ENCODE results near the gene TUBB6.

Gene TUBB6

DNA sequence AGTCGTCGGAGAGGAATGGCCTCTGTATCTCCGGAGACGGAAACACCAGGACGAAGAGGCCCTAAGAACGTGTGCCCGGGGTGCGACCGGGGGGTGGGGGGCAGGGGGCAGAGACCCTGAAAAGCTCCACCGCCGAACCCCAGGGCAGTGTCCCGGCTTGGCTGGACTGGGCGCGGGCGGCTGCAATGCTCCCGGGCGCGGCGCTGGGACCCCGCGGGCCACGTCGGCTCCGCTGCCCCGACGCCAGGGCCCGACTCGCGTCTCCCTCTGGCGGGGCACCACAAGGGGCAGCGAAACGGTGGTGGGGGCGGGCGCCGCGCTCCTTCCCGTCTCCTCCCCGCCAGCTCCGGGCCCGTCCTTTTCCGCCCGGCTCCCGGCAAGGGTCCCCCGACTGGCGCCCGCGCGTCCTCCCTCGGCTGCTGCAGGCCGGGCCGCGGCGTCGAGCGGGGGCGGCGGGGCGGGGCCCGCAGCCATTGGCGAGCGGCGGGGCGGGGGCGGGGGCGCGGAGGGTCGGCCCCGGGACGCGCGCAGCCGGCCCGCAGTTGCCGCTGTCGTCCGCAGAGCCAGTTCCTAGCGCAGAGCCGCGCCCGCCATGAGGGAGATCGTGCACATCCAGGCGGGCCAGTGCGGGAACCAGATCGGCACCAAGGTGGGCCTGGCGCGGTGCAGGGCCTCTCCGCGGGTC, at the start of gene TUBB6:
TSS of gene TUBB6 (plus strand) at position 541 of the 685 bp plus-strand sequence. CDS start at position 593, 52 bp downstream.
- DNase-seq: no peak

DNA sequence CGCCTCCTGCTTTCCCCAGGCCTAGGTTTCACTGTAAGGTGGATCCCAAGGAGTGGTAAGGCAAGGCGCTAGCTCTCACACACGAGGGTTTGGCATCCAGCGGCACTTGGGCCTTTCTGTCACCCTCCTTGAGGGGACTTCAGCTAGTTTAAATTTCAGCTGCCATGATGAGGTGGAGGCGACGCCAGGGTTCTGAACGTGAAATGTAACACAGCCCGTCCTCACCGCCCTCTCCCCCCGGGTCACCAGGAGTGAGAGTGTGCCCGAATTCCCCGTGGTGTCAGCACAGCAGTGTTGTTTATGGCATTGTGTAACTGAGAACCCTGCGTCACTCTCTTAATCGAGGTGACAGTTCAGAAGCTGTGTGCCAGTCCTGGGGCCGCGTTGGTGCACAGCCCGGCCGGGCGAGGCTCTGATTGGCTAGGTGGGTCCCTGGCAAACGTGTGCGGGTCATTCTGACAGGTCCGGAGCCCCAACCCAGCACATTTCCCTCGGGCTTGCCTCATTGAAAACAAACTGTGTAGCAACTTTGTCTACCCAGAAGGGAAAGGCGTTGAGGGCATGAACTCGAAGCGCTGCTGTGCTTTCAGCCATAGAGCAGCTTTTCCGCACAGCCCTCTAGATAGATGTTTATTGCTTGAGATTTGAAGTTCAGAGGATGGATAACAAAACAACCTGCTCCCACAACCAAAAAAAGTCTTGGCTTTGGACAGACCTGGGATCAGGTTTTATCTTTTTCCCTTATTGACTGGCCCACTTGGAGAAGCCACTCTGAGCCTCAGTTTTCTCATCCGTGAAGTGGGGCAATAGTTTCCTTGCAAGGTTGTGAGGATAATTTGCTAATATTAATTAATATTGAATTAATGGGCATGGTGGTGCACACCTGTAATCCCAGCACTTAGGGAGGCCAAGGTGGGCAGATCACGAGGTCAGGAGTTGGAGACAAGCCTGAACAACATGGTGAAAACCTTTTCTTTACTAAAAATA, 49.0 kb upstream of the TUBB6 start:
- DNase-seq: no peak

DNA sequence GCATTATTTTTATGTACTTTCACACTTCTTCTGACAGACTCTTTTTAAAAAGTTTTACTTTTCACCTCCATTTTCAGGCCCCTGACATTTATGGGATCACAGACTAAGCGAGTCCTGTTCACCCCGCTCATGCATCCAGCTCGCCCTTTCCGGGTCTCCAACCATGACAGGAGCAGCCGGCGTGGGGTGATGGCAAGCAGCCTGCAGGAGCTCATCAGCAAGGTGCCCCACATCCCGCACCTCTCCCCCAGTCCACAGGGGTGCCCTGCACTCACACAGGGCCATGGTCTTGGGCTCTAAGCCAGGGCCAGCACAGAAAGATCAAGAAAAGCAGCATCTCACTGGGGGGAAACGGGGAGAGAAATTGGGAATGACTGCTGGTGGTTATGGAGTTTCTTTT, 45.3 kb upstream of the TUBB6 start:
- DNase-seq: no peak

DNA sequence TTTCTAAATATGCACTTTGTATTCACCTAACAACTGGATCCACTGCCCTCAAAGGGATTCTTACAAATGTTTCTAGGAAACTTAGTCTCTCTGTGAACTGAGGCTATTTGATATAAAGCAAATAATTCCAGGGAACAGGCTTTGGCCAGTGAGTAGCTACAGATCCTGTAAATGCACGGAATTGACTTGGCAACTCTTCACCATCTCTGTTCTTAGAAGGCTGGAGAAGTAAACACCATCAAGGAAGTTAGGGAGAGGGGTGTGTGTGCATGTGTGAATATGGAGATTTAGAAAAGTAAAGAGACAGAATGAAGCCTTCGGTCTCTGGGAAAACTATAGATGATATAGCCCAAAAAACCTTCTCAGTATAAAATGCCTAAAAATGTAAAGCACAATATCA, 43.2 kb upstream of the TUBB6 start:
- DNase-seq: no peak

DNA sequence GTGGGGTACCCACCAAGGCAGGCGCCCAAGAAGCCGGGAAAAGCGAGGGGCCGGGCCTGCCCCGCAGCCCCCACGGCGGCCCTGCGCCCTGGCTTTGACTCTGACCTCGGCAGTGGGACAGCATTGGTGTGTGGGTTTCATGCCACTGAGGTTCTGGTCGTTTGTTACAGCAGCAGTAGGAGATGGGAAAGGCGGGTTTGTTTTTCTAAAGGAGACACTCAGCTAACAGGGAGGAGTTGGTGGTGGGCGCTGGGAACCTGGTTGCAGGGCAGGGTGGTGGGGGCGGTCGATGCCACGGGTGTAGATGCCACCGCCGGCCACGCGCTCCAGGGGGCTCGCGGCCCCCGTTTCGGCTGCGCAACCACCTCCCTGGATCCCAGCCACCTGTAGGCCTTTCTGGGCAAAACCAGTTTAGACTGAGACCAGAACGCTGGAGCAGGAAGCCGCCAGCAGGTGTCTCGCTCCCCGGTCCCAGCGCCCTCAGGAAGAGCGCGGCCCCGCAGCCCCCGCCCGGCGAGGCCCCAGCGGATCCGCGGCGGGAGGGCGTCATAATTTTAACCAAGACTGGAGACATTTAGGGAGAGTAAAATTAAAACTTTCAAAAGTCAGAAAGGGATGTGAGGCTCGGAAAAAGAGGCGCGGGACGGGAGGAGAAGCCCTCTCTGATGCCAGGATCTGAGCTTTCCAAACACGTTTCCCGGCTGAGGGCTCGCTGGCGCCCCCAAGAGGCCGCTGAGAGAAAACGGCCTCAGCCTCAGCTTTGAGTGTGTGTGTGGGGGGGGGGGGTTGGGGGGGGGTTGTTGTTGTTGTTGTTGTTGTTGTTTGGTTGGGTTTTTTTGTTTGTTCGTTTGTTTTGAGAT, 36.4 kb upstream of the TUBB6 start:
- DNase-seq: peak; percentile 8 to 66

DNA sequence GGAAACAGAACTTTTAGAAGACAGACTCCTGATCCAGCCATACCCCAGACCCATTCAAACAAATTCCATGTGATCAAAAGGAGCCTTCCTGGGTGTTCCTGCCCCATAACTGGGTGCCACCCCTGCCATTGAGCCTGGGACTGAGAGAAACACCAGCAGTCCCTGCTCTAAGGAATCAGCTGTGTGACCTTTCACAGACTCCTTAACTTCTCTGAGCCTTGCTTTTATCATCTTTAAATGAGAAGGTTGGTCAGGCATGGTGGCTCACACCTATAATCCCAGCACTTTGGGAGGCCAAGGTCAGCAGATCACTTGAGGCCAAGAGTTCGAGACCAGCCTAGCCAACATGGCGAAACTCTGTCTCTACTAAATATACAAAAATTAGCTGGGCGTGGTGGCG, 33.2 kb upstream of the TUBB6 start:
- no peak for DNase-seq

DNA sequence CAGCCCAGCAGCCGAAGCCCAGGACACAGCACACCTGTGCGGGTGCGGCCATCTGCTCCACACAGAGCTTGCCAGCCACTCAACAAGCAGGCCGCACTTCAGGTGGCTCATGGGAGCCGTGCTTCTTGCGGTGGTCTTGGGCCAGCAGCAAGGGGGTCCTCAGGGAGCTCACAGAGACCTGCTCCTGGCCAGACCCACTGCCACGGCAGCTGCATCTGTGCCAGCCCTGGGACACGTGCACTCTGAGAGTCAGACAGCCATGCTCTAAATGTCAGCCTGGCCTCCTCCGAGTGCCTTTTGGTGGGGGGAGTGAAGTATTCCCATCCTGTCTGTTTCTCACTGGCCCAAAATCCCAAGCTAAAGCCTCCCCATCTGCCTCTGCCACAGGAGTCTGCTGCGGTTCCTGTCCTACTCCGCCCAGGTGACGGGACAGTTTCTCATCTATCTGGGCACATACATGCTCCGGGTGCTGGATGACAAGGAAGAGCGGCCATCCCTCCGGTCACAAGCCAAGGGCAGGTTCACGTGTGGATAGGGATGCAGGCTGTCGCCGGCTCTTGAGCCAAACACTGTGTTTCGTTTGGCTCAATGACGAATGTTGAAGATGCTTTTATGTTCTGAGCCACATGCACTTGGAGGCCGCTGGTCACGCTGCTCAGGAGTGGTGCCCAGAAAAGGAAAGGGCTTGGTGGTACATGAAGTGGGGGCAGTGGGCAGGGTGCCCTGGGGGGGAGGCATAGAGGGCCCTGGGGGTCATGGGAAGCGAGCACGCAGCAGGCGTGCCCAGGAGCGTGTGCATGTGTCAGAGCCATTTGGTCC, 31.1 kb upstream of the TUBB6 start:
- no peak for DNase-seq

DNA sequence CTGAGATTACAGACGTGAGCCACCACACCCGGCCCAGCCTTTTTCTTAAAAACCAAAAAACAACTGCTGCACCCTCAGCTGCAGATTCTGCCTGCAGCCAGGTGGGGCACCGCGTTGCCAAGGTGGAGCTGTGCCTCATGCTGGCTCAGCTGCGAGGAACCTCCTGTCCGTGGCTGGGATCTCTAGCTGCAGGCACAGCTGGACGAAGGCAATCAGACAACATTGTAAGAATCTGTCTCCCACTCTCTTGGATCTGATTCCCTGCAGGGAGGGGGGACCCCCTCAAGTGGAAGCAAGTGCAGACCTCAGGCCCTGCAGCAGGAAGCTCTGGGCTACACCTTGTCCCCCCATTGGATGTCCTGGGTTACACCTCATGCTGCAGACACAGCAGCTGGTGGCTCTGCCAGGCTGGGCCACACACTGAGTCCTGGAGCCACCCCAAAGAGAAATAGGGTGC, 29.8 kb upstream of the TUBB6 start:
- DNase-seq: no peak

DNA sequence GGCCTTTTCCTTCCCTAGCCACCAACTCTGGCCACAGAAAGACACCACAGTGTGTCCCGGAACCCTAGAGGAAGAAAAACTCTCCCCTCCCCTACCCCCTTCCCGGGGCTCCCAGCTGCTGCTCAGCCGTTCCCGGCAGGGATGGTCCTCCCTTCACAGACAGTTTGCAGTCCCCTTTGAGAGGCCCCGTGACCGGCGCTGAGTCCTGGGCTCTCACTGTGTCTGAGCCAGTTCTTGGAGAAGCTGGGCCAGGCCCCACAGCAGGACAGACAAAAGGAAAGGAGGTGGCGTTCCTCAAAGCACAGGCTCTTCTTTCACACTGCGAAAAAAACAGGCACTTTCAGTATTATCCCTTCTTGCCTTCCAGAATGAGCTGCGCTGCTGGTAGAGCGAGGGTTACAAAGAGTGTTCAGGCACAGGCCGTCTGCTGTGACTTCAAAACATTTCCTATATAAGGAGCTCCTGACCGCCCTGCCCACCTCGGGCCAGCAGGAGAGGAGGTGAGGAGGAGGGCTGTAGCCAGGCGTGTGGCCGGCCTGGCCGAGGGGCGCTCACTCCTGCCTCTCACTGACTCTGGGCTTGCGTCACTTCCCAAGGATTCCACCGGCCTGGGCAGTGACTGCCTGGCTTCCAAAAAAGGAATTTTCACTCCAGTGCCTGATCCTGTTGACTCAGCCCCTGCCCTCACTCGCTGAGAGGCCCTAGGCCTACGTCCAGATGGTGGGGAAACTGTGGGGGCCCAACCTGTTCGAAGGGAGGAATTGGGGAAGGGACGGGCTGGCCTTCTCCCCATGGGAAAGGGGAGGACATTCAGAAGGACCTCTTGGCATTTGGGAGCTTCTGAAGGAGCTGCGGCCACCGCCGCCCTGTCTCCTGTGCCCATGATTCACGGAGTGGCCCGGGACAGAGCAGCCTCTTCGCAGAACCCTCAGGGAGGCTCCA, 29.0 kb upstream of the TUBB6 start:
- peak; percentile 29 to 44 for DNase-seq

DNA sequence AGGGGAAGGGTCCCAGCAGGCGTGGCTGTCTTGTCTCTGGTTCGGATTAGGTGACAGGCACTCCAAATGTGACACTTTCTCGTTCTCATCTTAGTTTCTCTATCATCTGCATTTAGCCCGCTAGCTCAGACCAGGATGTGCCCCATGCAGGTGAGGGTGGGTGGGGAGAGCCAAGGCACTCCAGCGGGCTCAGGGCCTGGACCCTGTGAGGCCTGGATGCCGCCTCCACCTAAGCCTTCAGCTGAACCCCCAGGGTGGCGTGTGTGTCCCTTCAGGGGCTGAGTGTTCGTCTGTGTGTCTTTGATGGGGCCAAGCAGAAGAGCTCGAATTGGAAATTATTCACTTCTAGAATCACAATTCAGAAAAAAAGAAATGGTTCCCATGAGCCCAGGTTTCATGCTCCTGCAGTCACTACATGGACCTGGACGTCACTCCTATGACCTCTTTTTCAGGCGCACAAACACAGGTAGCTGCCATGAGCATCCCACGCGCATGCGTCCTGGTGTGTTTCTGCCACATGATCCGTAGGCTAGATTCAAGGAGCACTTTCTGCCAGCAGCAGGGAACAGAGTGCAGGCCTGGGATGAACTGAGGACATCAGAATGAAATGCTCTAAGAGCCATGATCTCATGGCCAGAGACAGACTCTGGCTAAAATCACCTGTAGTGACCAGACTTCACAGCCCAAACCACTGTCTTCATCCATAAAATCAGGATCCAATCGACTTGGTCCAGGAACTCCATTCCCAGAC, 28.1 kb upstream of the TUBB6 start:
- no peak for DNase-seq

DNA sequence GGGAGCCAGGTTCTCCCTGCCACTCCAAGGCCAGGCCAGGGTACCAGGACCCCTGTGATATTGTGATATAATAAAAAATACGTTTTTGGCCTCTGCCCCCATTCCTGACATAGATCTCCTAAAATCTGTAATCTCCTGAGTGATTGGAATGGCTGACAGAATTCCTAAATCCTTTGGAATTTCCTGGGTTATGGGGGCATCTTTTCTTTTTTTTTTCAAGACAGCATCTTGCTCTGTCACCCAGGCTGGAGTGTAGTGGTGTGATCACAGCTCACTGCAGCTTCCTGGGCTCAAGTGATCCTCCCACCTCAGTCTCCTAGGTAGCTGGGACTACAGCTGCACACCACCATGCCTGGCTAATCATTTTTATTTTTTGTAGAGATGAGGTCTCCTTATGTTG, 26.2 kb upstream of the TUBB6 start:
- DNase-seq: no peak

DNA sequence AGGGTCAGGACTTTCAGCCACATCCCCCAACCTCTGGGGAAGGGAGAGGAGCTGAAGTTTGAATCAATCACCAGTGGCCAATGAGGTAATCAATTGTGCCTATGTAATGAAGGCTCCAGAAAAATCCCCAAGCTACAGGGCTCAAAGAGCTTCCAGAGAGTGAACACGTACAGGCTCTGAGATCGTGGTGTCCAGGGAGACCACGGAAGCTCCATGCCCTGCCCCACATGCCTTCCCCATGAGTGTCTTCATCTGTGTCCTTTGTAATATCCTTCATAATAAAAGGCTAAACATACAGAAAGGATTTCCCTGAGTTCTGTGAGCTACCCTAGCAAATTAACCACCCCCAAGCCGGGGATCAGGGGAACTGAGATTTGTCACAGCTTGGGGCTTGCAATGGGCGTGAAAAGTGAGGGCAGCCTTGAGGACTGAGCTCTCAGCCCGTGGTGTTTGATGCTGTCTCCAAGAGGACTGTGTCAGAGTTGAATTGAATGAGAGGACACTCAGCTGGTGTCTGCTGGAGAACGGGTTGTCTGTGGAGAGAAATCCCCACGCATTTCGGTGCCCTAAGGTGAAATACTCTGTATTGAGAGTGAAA, 25.5 kb upstream of the TUBB6 start:
- no peak for DNase-seq

DNA sequence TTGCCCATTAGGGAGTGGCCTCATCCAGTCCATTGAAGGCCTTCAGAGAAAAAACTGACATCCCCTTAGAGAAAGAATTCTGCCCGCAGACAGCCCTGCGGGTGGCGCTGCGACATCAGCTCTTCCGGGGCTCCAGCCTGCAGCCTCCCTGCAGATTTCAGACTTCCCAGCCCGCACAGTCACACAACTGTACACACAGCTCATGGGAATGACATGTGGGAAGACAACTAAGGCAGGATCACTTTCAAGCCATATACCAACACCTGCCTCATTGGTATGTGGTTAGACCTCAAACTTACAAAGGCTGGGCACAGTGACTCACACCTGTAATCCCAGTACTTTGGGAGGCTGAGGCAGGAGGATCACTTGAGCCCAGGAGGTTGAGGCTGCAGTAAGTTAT, 24.8 kb upstream of the TUBB6 start:
- no peak for DNase-seq

DNA sequence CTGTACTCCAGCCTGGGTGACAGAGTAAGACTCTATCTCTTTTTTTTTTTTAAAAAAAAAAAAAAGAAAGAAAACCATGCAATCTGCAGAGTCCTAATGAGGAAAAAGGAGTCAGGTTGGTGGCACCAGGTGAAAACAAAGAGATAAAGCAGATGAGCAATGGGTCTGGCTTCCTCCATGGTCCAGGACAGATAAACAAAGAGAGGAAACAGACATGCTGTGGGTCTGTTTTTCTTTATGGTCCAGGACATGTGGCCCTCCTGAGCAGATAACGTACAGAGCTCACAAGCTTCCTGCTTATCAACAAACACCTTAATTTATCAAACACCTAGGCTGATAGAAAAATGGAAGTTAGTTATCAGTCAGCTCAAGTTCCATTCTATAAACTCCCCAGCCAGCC, 24.4 kb upstream of the TUBB6 start:
- DNase-seq: no peak

DNA sequence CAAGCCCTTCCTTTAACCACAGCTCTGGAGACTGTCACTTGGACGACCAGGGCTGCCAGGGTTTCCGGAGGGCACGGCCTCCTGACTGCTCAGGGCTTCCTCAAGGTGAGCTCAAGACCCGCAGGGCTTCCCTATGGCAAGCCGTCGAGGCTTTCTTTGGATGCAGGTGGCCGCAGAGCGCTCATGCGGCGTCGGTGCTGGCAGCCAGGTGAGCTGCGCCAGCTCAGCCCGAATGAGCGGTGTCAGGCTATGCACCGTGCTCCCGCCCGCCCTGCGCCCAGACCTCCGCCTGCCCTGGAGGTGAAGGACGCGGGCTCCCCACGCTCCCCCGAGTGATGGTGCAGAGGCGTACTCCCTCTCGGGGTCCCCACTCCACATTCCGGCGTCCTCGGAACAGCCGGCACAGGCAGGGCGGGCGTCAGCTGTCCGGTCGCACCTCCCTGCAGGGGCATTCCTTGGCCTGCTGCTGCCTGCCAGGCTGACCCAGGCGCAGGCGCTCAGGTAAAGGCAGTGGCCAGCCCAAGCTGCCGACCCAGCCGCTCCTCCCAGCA, 20.8 kb upstream of the TUBB6 start:
- no peak for DNase-seq

DNA sequence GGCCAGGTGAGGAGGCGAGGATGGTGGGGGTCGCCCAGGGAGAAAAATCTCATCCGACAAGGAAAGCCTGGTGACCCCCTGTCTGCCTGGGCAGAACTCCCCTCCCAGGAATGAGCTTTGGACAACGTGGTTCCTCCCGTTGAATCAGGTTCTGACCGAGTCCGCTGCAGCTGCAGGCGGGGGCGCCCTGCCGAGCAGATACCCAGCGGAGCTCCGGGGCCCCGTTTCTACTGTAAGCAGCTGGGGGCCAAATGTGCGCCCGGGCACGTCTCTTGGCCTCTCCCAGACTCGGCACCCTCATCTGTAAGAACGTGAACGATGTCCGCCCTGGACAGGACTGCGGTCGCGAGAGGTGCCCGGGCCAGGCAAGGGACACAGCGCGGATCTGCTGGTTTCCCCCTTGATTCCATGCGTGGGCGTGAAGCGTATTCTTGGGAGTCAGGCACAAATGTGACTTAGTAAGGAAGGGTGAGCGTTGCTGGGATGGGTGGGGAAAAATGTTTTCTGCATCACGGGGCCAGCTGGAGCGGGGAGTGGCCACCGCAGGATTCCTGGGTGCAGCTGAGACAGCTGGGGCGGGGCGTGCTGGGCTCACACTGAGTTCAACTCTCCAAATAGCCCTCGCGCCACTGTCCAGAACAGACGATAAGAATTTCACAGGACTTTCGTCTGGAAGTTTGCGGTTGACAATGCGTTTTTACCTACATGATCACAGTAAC, 20.2 kb upstream of the TUBB6 start:
- no peak for DNase-seq

DNA sequence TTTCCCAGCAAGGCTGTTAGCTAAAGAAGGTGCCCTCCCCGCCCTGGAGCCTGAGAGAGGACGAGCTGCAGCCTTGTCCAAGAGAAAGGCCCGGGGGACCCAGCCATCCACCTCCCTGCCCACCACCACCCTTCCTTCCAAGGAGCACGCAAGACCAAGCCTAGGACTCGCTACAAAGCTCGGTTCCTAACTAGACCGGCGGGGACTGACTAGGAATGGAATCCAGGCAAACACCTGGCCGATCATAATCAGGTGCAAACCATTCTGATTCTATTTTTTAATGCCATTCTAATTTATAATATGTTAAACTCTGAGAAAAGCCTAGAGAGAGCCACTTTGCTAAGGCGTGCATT, 19.7 kb upstream of the TUBB6 start:
- no peak for DNase-seq

DNA sequence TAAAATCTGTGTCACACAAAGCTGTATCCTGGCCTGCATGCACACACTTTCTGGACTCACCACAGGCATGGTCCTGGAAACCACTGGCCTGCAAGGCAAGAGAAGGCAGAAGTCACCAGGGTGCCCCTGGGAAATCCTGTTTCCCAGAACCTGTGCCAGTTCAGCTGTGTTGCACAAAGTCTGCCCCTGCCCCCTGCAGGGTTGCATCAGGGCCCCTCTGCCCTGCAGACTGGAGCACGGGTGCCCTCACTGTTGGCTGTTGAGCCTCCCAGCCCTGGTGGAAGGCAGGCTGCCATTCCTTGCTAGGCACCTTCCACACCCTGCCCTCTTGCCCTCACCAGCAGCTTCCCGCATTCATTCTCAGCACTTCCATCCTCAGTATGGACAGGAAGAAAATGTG, 18.0 kb upstream of the TUBB6 start:
- no peak for DNase-seq

DNA sequence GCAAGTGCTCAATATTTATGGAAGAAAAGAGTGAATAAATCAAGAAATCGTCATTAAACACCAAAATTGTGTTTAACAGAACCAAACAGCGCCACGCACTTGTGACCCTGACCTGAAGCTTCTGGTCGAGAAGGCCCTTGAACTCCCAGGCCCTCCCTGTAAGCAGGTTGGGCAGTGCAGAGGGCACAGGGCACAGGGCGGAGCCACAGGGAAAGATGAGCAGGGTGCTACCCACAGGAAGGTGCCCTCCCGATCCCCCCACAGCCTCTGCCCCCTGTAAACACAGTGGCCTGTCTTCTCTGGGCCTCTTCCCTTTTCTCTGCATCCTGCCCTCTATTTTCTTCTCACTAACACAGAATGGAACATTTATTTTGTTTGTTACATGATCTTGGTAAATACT, 16.9 kb upstream of the TUBB6 start:
- no peak for DNase-seq

Measured in hippocampal formation (tissue), 2 donors.